H9 (cell line): Measurements from ENCODE around the gene TMEM266. TPM values are rescaled to one million over a fixed set of nuclear protein-coding genes. Genes with fewer than 3 reads are reported as not detected.

ENCODE experiments used
- DNase-seq: peaks from one replicate; pipeline ENCODE4 v3.0.0-alpha.2; 2017
- H2AFZ ChIP-seq: one replicate; pipeline ENCODE4 v1.6.1; 2013; ENCODE audit warnings: mild to moderate bottlenecking, low read length, control low read depth, moderate library complexity
- H2AK5ac ChIP-seq: 2 replicates; pipeline ENCODE4 v1.6.1; 2013; ENCODE audit warnings: low read length, control low read depth, mixed read lengths; ENCODE audit not compliant: insufficient read length
- H2BK120ac ChIP-seq: one replicate; pipeline ENCODE4 v1.6.1; 2013; ENCODE audit warnings: low read depth, mild to moderate bottlenecking, low read length, control low read depth, inconsistent platforms; ENCODE audit not compliant: poor library complexity, severe bottlenecking
- H2BK12ac ChIP-seq: 2 replicates; pipeline ENCODE4 v1.6.1; 2013; ENCODE audit warnings: low read length, control low read depth, mixed read lengths, low read depth; ENCODE audit not compliant: insufficient read length
- H2BK15ac ChIP-seq: 2 replicates; pipeline ENCODE4 v1.6.1; 2013; ENCODE audit warnings: low read depth, low read length, control low read depth
- H2BK20ac ChIP-seq: one replicate; pipeline ENCODE4 v1.6.1; 2013; ENCODE audit warnings: low read depth, mild to moderate bottlenecking, low read length, control low read depth, inconsistent platforms; ENCODE audit not compliant: poor library complexity, severe bottlenecking
- H2BK5ac ChIP-seq: 2 replicates; pipeline ENCODE4 v1.6.1; 2013; ENCODE audit warnings: low read length, control low read depth, mixed read lengths; ENCODE audit not compliant: insufficient read length
- H3K14ac ChIP-seq: 2 replicates; pipeline ENCODE4 v1.6.1; 2013; ENCODE audit warnings: low read length, control low read depth; ENCODE audit not compliant: insufficient read depth
- H3K18ac ChIP-seq: 2 replicates; pipeline ENCODE4 v1.6.1; 2013; ENCODE audit warnings: low read depth, mild to moderate bottlenecking, mixed read lengths, low read length, control low read depth; ENCODE audit not compliant: insufficient read length
- H3K23ac ChIP-seq: 2 replicates; pipeline ENCODE4 v1.6.1; 2013; ENCODE audit warnings: low read length, control low read depth, mixed read lengths, low read depth; ENCODE audit not compliant: insufficient read length
- H3K23me2 ChIP-seq: 2 replicates; pipeline ENCODE4 v1.6.1; 2013; ENCODE audit warnings: low read depth, mild to moderate bottlenecking, mixed read lengths, low read length, control low read depth; ENCODE audit not compliant: insufficient read length, poor library complexity, severe bottlenecking
- H3K27ac ChIP-seq: 2 replicates; pipeline ENCODE4 v1.5.1; 2013; ENCODE audit warnings: low read length, control low read depth, mixed read lengths, low read depth; ENCODE audit not compliant: insufficient read length
- H3K27me3 ChIP-seq: 2 replicates; pipeline ENCODE4 v1.6.1; 2013; ENCODE audit warnings: low read length, control low read depth, inconsistent platforms; ENCODE audit not compliant: insufficient read depth
- H3K4ac ChIP-seq: 2 replicates; pipeline ENCODE4 v1.6.1; 2013; ENCODE audit warnings: low read depth, mild to moderate bottlenecking, control low read depth, inconsistent platforms, low read length, moderate library complexity
- H3K4me1 ChIP-seq: 2 replicates; pipeline ENCODE4 v1.6.1; 2013; ENCODE audit warnings: low read length, control low read depth, inconsistent platforms; ENCODE audit not compliant: insufficient read depth
- H3K4me2 ChIP-seq: 2 replicates; pipeline ENCODE4 v1.6.1; 2013; ENCODE audit warnings: low read length, control low read depth, mixed read lengths; ENCODE audit not compliant: insufficient read length, insufficient read depth
- H3K56ac ChIP-seq: 2 replicates; pipeline ENCODE4 v1.6.1; 2013; ENCODE audit warnings: low read depth, mild to moderate bottlenecking, mixed read lengths, low read length, control low read depth; ENCODE audit not compliant: insufficient read length
- H3K79me1 ChIP-seq: 2 replicates; pipeline ENCODE4 v1.6.1; 2013; ENCODE audit warnings: low read depth, mild to moderate bottlenecking, moderate library complexity, low read length, control low read depth, inconsistent platforms; ENCODE audit not compliant: insufficient read depth, poor library complexity, severe bottlenecking
- H3K79me2 ChIP-seq: 2 replicates; pipeline ENCODE4 v1.6.1; 2013; ENCODE audit warnings: low read length, control low read depth, inconsistent platforms; ENCODE audit not compliant: insufficient read depth
- H3K9ac ChIP-seq: 2 replicates; pipeline ENCODE4 v1.6.1; 2013; ENCODE audit warnings: low read length, control low read depth, mixed read lengths; ENCODE audit not compliant: insufficient read length; ENCODE audit errors: extremely low read depth
- H3K9me3 ChIP-seq: one replicate; pipeline ENCODE4 v1.6.1; 2013; ENCODE audit warnings: low read depth, low read length, inconsistent platforms; ENCODE audit not compliant: control insufficient read depth
- H3T11ph ChIP-seq: one replicate; pipeline ENCODE4 v1.6.1; 2013; ENCODE audit warnings: mild to moderate bottlenecking, low read length, control low read depth, inconsistent platforms
- H4K20me1 ChIP-seq: one replicate; pipeline ENCODE4 v1.6.1; 2013; ENCODE audit not compliant: control insufficient read depth, insufficient read length, insufficient read depth
- H4K5ac ChIP-seq: 2 replicates; pipeline ENCODE4 v1.6.1; 2013; ENCODE audit warnings: low read depth, mild to moderate bottlenecking, mixed read lengths, low read length, control low read depth; ENCODE audit not compliant: insufficient read length
- H4K8ac ChIP-seq: replicated peaks from 2 replicates; pipeline ENCODE4 v1.6.1; 2013; ENCODE audit warnings: low read length, control low read depth, mixed read lengths, low read depth; ENCODE audit not compliant: insufficient read length
- H4K91ac ChIP-seq: 2 replicates; pipeline ENCODE4 v1.6.1; 2013; ENCODE audit warnings: low read depth, mild to moderate bottlenecking, moderate library complexity, mixed read lengths, low read length, control low read depth; ENCODE audit not compliant: insufficient read length
- H3K27ac Mint-ChIP-seq, 3 experiments: 2 replicates in 2 of 3; 3 replicates in 1 of 3; pipeline ENCODE4 v1.8.0; 2020 to 2021; ENCODE audit warnings: mixed read lengths in 3 of 3, mild to moderate bottlenecking in 1 of 3, moderate library complexity in 1 of 3
- H3K27me3 Mint-ChIP-seq: 2 replicates; pipeline ENCODE4 v1.8.0; 2021; ENCODE audit warnings: low read depth, mild to moderate bottlenecking, moderate library complexity, mixed read lengths
- H3K36me3 Mint-ChIP-seq, 3 experiments: 2 replicates in 2 of 3; 3 replicates in 1 of 3; pipeline ENCODE4 v1.8.0; 2020 to 2021; ENCODE audit warnings: low read depth in 3 of 3, mixed read lengths in 3 of 3; ENCODE audit not compliant: insufficient read depth in 1 of 3
- H3K4me1 Mint-ChIP-seq, 2 experiments: 2 replicates each; pipeline ENCODE4 v1.8.0; 2020; ENCODE audit warnings: mixed read lengths in 2 of 2
- H3K4me3 Mint-ChIP-seq, 2 experiments: 2 replicates in 1 of 2; 3 replicates in 1 of 2; pipeline ENCODE4 v1.8.0; 2020 to 2021; ENCODE audit warnings: mild to moderate bottlenecking in 2 of 2, mixed read lengths in 2 of 2, moderate library complexity in 1 of 2
- H3K9me3 Mint-ChIP-seq, 2 experiments: 2 replicates in 1 of 2; 3 replicates in 1 of 2; pipeline ENCODE4 v1.8.0; 2020; ENCODE audit warnings: mild to moderate bottlenecking in 2 of 2, mixed read lengths in 2 of 2, moderate library complexity in 1 of 2
- WGBS: extraction: QIAGEN DNeasy Blood & Tissue Kit; methylation state at CpG from one replicate; pipeline ENCODE4 v1.1.7; 2013; ENCODE audit warnings: missing lambda C conversion rate, low lambda C conversion rate, mixed read lengths; ENCODE audit not compliant: insufficient read length; ENCODE audit errors: extremely low coverage; 5-methylcytosine and 5-hydroxymethylcytosine counted together
- total RNA-seq: library from RNA; stranded (reverse); gene quantifications from 2 replicates; pipeline ENCODE4 v1.2.1, GENCODE V29; 2021
- TF ChIP-seq, protein P1 (sequence below): fragments of 200-600 bp; sonication (generic); conservative IDR thresholded peaks from 3 replicates; pipeline ENCODE4 v1.8.0; 2021; ENCODE audit warnings: antibody characterized with exemption, mild to moderate bottlenecking

TMEM266 gene
- total RNA-seq, 1 experiment from 2014 or later = 0.81 TPM

- Histone ChIP-seq H3K27ac (no peak overlapping the region), H3K23ac (no peak overlapping the region), H3K27me3 (no peaks in the 10 kb centered on the region), H3K4ac (no peak overlapping the region), H3K56ac (no peak overlapping the region), H3K14ac (no peak overlapping the region), H2AK5ac (no peak overlapping the region), H3K9ac (no peak overlapping the region), H3K9me3 (no peaks in the 10 kb centered on the region), H3K79me2 (no peaks in the 10 kb centered on the region), H3K23me2 (no peaks in the 10 kb centered on the region), H4K91ac (no peak overlapping the region), H2AFZ (no peak overlapping the region), H3K4me1 (peaks cover 3% of the 10 kb centered on the region; the same call in 1 of the 2 replicates), H2BK5ac (no peak overlapping the region), H3K18ac (no peak overlapping the region), H3K79me1 (no peaks in the 10 kb centered on the region), H4K5ac (no peak overlapping the region), H2BK15ac (no peak overlapping the region), H2BK12ac (no peak overlapping the region), H3K4me2 (no peak overlapping the region), H4K8ac (no peak overlapping the region), H2BK120ac (no peak overlapping the region), H2BK20ac (no peak overlapping the region), H4K20me1 (no peaks in the 10 kb centered on the region), H3T11ph (no peak overlapping the region)
- H3K4me1 Mint-ChIP-seq = peaks cover 3 to 11% of the 10 kb centered on the region in 2 experiments; a peak in 2 of 4 replicates
- H3K9me3 Mint-ChIP-seq = peaks cover 0 to 2% of the 10 kb centered on the region in 2 experiments; a peak in 2 of 5 replicates
- TF ChIP-seq, protein P1, sequence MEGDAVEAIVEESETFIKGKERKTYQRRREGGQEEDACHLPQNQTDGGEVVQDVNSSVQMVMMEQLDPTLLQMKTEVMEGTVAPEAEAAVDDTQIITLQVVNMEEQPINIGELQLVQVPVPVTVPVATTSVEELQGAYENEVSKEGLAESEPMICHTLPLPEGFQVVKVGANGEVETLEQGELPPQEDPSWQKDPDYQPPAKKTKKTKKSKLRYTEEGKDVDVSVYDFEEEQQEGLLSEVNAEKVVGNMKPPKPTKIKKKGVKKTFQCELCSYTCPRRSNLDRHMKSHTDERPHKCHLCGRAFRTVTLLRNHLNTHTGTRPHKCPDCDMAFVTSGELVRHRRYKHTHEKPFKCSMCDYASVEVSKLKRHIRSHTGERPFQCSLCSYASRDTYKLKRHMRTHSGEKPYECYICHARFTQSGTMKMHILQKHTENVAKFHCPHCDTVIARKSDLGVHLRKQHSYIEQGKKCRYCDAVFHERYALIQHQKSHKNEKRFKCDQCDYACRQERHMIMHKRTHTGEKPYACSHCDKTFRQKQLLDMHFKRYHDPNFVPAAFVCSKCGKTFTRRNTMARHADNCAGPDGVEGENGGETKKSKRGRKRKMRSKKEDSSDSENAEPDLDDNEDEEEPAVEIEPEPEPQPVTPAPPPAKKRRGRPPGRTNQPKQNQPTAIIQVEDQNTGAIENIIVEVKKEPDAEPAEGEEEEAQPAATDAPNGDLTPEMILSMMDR = no peak
- no peak overlapping the region for H3K27ac Mint-ChIP-seq
- H3K27me3 Mint-ChIP-seq = no peaks in the 10 kb centered on the region; the same call in 1 of the 2 replicates
- WGBS = no CpG with 5 or more reads among the region's 4 CpGs
- H3K4me3 Mint-ChIP-seq = no peak overlapping the region
- no peaks in the 10 kb centered on the region; a peak in 2 of 7 replicates for H3K36me3 Mint-ChIP-seq
- no peak for DNase-seq
These were observed 68.1 kb downstream of the TMEM266 start for GRCh38 chr15:76127880-76128279.
